ENCODE results near the gene SYT5. TPM values are rescaled to one million over a fixed set of nuclear protein-coding genes. Genes with fewer than 3 reads are reported as not detected.

Gene SYT5
- total and polyA plus RNA-seq, 9 of the 15 experiments (the other 6 are each of a cell fraction or from before 2014, with no cell fraction given) = 1.3 to 20.9 (median 8.8) TPM

DNA sequence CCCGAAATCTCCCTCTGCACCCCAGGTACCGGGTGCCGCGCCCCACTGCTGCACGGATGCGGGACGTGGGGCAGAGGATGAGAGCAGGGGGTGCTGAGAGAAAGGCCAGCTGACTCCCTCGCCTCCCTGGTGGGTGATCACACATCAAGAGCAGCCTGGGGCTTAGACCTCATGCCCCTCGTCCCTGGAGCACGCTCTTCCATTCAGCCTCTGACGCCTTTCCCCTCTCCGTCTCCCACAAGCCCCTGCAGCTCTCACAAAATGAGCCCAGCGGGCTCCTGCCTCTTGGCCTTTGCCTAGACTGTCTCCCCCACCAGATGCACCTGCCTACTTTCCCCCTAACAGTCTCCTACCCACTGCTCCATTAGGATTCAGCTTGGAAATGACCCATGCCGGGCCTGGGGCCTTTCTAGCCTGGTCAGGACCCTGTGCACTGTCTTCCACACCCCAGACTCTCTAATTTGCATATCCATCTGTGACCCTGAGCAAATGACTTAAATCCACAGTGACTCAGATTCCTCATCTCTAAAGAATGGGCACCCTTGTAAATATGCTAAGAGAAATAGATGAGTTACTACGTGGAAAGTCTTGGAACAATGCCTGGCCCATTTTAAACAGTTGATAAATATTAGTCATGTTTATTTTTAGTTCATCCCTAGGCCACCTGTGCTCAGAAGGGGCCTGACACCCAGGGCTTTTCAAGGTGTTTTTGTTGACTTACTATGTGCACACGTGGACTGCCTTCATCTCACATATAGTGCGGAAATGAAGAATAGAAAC, 29.8 kb upstream of the SYT5 start (continued):
- TF ChIP-seq ADNP (tag; IDR thresholded peaks at IDR 0.05) (no peak), RBM39 (optimal IDR thresholded peaks at IDR 0.05; ENCODE audit: low read depth, low read length) (no peak), ZNF263 (CRISPR knock-in tag; IDR thresholded peaks at IDR 0.05; ENCODE audit: borderline replicate concordance) (no peak), TFAM (CRISPR knock-in tag; conservative IDR thresholded peaks at IDR 0.05) (no peak), ZKSCAN1 (IDR thresholded peaks at IDR 0.05; ENCODE audit: low read depth, low read length) (peak; percentile 50; the same call in 1 of the 2 replicates), TCFL5 (CRISPR knock-in tag; conservative IDR thresholded peaks at IDR 0.05) (no peak), SMARCC2 (IDR thresholded peaks at IDR 0.05; ENCODE audit: low read depth) (no peak), PRMT5 (CRISPR knock-in tag; IDR thresholded peaks at IDR 0.05) (no peak), ZNF165 (CRISPR knock-in tag; IDR thresholded peaks at IDR 0.05; ENCODE audit: borderline replicate concordance) (no peak), SOX6 (IDR thresholded peaks at IDR 0.05) (0 out of 2 replicates have a peak, but pooled peaks have one; percentile 20)
- TF ChIP-seq, protein P1, sequence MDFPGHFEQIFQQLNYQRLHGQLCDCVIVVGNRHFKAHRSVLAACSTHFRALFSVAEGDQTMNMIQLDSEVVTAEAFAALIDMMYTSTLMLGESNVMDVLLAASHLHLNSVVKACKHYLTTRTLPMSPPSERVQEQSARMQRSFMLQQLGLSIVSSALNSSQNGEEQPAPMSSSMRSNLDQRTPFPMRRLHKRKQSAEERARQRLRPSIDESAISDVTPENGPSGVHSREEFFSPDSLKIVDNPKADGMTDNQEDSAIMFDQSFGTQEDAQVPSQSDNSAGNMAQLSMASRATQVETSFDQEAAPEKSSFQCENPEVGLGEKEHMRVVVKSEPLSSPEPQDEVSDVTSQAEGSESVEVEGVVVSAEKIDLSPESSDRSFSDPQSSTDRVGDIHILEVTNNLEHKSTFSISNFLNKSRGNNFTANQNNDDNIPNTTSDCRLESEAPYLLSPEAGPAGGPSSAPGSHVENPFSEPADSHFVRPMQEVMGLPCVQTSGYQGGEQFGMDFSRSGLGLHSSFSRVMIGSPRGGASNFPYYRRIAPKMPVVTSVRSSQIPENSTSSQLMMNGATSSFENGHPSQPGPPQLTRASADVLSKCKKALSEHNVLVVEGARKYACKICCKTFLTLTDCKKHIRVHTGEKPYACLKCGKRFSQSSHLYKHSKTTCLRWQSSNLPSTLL (IDR thresholded peaks at IDR 0.05) = no peak
- TF ChIP-seq, protein P2, sequence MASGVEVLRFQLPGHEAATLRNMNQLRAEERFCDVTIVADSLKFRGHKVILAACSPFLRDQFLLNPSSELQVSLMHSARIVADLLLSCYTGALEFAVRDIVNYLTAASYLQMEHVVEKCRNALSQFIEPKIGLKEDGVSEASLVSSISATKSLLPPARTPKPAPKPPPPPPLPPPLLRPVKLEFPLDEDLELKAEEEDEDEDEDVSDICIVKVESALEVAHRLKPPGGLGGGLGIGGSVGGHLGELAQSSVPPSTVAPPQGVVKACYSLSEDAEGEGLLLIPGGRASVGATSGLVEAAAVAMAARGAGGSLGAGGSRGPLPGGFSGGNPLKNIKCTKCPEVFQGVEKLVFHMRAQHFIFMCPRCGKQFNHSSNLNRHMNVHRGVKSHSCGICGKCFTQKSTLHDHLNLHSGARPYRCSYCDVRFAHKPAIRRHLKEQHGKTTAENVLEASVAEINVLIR (CRISPR knock-in tag; IDR thresholded peaks at IDR 0.05) = no peak
- TF ChIP-seq, protein P3, sequence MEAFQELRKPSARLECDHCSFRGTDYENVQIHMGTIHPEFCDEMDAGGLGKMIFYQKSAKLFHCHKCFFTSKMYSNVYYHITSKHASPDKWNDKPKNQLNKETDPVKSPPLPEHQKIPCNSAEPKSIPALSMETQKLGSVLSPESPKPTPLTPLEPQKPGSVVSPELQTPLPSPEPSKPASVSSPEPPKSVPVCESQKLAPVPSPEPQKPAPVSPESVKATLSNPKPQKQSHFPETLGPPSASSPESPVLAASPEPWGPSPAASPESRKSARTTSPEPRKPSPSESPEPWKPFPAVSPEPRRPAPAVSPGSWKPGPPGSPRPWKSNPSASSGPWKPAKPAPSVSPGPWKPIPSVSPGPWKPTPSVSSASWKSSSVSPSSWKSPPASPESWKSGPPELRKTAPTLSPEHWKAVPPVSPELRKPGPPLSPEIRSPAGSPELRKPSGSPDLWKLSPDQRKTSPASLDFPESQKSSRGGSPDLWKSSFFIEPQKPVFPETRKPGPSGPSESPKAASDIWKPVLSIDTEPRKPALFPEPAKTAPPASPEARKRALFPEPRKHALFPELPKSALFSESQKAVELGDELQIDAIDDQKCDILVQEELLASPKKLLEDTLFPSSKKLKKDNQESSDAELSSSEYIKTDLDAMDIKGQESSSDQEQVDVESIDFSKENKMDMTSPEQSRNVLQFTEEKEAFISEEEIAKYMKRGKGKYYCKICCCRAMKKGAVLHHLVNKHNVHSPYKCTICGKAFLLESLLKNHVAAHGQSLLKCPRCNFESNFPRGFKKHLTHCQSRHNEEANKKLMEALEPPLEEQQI (IDR thresholded peaks at IDR 0.05) = no peak
- TF ChIP-seq, protein P4, sequence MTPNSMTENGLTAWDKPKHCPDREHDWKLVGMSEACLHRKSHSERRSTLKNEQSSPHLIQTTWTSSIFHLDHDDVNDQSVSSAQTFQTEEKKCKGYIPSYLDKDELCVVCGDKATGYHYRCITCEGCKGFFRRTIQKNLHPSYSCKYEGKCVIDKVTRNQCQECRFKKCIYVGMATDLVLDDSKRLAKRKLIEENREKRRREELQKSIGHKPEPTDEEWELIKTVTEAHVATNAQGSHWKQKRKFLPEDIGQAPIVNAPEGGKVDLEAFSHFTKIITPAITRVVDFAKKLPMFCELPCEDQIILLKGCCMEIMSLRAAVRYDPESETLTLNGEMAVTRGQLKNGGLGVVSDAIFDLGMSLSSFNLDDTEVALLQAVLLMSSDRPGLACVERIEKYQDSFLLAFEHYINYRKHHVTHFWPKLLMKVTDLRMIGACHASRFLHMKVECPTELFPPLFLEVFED (CRISPR knock-in tag; conservative IDR thresholded peaks at IDR 0.05) = no peak
- TF ChIP-seq, protein P5, sequence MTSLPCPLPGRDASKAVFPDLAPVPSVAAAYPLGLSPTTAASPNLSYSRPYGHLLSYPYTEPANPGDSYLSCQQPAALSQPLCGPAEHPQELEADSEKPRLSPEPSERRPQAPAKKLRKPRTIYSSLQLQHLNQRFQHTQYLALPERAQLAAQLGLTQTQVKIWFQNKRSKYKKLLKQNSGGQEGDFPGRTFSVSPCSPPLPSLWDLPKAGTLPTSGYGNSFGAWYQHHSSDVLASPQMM (CRISPR knock-in tag; IDR thresholded peaks at IDR 0.05) = no peak
